HepG2 (cell line): ENCODE results near the gene ARPP19. TPM values are rescaled to one million over a fixed set of nuclear protein-coding genes. Genes with fewer than 3 reads are reported as not detected.

Source experiments
- ELF4 ChIP-seq: sonication (generic); formaldehyde crosslinking; IDR thresholded peaks from 2 replicates; pipeline ENCODE4 v1.5.0; 2020; ENCODE audit warnings: missing genetic modification reagents, mild to moderate bottlenecking, moderate library complexity, borderline replicate concordance
- FOXM1 ChIP-seq: sonication (generic); formaldehyde crosslinking; IDR thresholded peaks from 2 replicates; pipeline ENCODE4 v1.5.0; 2020; ENCODE audit warnings: missing genetic modification reagents
- GABPA ChIP-seq, 2 experiments: IDR thresholded peaks; 2 replicates each; pipeline ENCODE4 v1.6.1; 2011 to 2016; ENCODE audit warnings: low read depth in 2 of 2, low read length in 1 of 2, missing biosample characterization in 1 of 2, missing genetic modification characterization in 1 of 2
- GATAD1 ChIP-seq: IDR thresholded peaks from 2 replicates; pipeline ENCODE4 v1.6.1; 2016; ENCODE audit warnings: missing genetic modification reagents, missing compliant biosample characterization
- HNF4A ChIP-seq: sonication (generic); formaldehyde crosslinking; IDR thresholded peaks from 2 replicates; pipeline ENCODE4 v1.4.0; 2020; ENCODE audit warnings: missing genetic modification reagents
- MEF2D ChIP-seq: sonication (generic); formaldehyde crosslinking; IDR thresholded peaks from 2 replicates; pipeline ENCODE4 v1.5.1; 2020; ENCODE audit warnings: mild to moderate bottlenecking, missing genetic modification reagents
- REL ChIP-seq: sonication (generic); formaldehyde crosslinking; conservative IDR thresholded peaks from 2 replicates; pipeline ENCODE4 v1.8.0; 2022; ENCODE audit warnings: mild to moderate bottlenecking, missing genetic modification reagents, moderate library complexity
- SATB2 ChIP-seq: sonication (generic); formaldehyde crosslinking; IDR thresholded peaks from 2 replicates; pipeline ENCODE4 v1.5.0; 2020; ENCODE audit warnings: missing genetic modification reagents
- SNRNP70 ChIP-seq: fragments of 200-400 bp; formaldehyde crosslinking; IDR thresholded peaks from 2 replicates; pipeline ENCODE4 v1.6.1; 2017; ENCODE audit warnings: mild to moderate bottlenecking, low read depth, low read length, moderate library complexity
- SP2 ChIP-seq: sonication (generic); formaldehyde crosslinking; IDR thresholded peaks from 2 replicates; pipeline ENCODE4 v1.5.1; 2020; ENCODE audit warnings: mild to moderate bottlenecking, missing genetic modification reagents
- STAT5B ChIP-seq: sonication (generic); formaldehyde crosslinking; IDR thresholded peaks from 2 replicates; pipeline ENCODE4 v1.4.0; 2020; ENCODE audit warnings: missing genetic modification reagents
- SUZ12 ChIP-seq: fragments of 150-350 bp; IDR thresholded peaks from 2 replicates; pipeline ENCODE4 v1.6.1; 2014; ENCODE audit warnings: low read depth, low read length
- ZNF792 ChIP-seq: IDR thresholded peaks from 2 replicates; pipeline ENCODE4 v1.6.1; 2016
- polyA plus RNA-seq, 8 experiments: library from polyadenylated mRNA; depleted of rRNA in 3 of 8; stranded (reverse) in 7 of 8; unstranded in 1 of 8; fragments of >200 nt; fragmentation: Illumina TruSeq in 4 of 8; extraction: Trizol in 4 of 8; gene quantifications; 2 replicates each; pipeline versions ENCODE4 v1.2.1 to v1.2.3, GENCODE V29; 2011 to 2016; ENCODE audit warnings: low read depth in 4 of 8, missing spikeins in 1 of 8, mixed read lengths in 1 of 8; ENCODE audit not compliant: insufficient read depth in 1 of 8
- total RNA-seq, 5 experiments: library from RNA; depleted of rRNA; stranded (reverse); fragments of >200 nt; fragmentation: Illumina TruSeq; extraction: Trizol; gene quantifications; 2 replicates each; pipeline ENCODE4 v1.2.3, GENCODE V29; 2016; ENCODE audit warnings: low read depth in 1 of 5
- TF ChIP-seq, protein P1 (sequence below): sonication (generic); formaldehyde crosslinking; conservative IDR thresholded peaks from 2 replicates; pipeline ENCODE4 v1.4.0; 2020; ENCODE audit warnings: missing genetic modification reagents
- TF ChIP-seq, protein P2 (sequence below): sonication (generic); formaldehyde crosslinking; IDR thresholded peaks from 2 replicates; pipeline ENCODE4 v1.5.0; 2020; ENCODE audit warnings: mild to moderate bottlenecking, missing genetic modification reagents
- TF ChIP-seq, protein P3 (sequence below): sonication (generic); formaldehyde crosslinking; IDR thresholded peaks from 2 replicates; pipeline ENCODE4 v1.4.0; 2020; ENCODE audit warnings: missing genetic modification reagents
- TF ChIP-seq, protein P4 (sequence below): sonication (generic); formaldehyde crosslinking; IDR thresholded peaks from 2 replicates; pipeline ENCODE4 v1.4.0; 2020; ENCODE audit warnings: missing genetic modification reagents

Gene ARPP19
- total and polyA plus RNA-seq, 2 of the 13 experiments (the other 11 are each of a cell fraction or from before 2014, with no cell fraction given): 70.8 to 123 TPM

DNA sequence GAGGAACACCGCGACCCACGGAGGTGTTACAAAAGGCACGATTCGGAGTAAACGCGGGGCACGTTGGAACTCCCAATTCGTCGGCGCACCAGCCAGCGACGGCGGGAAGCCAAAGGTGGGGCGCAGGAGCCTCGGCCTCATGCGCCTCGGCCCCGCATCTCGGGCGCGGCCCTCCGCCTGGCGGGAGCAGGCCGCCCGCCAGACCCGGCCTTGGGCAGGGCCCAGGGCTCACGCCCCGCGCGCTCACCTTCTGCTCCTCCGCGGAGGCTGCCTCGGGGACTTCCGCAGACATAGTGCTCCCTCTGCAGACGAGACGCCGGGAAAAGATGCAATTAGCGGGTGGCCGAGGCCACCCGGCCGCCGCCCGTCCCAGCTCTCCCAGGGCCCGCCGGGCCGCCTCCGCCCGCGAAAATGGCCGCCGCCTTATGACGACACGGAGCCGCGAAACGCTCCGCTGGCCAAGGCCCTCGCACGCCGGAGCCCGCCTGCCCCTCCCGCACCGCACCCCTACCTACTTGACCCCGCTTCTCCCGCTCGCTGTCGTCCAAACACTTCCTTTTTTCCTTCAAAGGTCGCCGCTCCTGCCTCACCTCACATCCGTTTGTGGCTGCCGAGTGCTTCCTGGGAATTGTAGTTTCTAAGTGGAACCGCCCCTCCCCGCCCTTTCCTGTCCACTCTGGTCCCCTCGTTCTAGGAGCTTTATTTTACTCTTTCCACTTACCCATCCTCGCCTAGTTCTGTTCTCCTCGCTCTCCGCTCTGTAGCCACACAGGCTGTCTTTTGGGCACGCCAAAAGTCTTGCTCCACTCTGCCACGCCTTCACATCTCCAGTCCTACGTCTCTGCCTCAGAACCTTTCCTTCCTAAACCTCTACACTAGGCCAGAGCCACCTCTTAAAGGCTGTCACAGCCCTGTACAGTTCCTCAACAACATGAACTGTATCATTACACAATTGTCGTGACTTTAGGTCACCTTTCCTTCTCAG lies at the start of gene ARPP19 (continued):
- TF ChIP-seq, protein P1, sequence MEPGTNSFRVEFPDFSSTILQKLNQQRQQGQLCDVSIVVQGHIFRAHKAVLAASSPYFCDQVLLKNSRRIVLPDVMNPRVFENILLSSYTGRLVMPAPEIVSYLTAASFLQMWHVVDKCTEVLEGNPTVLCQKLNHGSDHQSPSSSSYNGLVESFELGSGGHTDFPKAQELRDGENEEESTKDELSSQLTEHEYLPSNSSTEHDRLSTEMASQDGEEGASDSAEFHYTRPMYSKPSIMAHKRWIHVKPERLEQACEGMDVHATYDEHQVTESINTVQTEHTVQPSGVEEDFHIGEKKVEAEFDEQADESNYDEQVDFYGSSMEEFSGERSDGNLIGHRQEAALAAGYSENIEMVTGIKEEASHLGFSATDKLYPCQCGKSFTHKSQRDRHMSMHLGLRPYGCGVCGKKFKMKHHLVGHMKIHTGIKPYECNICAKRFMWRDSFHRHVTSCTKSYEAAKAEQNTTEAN (CRISPR knock-in tag): peak; percentile 92
- TF ChIP-seq ELF4 (CRISPR knock-in tag) (peak; percentile 60; the same call in 1 of the 2 replicates), SNRNP70 (no peak), SP2 (CRISPR knock-in tag) (0 out of 2 replicates have a peak, but pooled peaks have one; percentile 54), SUZ12 (peak; percentile 78), MEF2D (no peak; the same call in 1 of the 2 replicates), GABPA (IDR thresholded peaks at IDR 0.05; ENCODE audit: low read depth, low read length) (peak; percentile 89), GABPA (CRISPR knock-in tag; IDR thresholded peaks at IDR 0.05; ENCODE audit: low read depth) (peak; percentile 97), HNF4A (CRISPR knock-in tag) (peak; percentile 48), ZNF792 (CRISPR knock-in tag) (peak; percentile 83), STAT5B (0 out of 2 replicates have a peak, but pooled peaks have one; percentile 19), REL (CRISPR knock-in tag) (peak; percentile 72; the same call in 1 of the 2 replicates), GATAD1 (CRISPR knock-in tag) (peak; percentile 85), SATB2 (CRISPR knock-in tag) (no peak), FOXM1 (CRISPR knock-in tag) (peak; percentile 87; the same call in 1 of the 2 replicates)
- TF ChIP-seq, protein P2, sequence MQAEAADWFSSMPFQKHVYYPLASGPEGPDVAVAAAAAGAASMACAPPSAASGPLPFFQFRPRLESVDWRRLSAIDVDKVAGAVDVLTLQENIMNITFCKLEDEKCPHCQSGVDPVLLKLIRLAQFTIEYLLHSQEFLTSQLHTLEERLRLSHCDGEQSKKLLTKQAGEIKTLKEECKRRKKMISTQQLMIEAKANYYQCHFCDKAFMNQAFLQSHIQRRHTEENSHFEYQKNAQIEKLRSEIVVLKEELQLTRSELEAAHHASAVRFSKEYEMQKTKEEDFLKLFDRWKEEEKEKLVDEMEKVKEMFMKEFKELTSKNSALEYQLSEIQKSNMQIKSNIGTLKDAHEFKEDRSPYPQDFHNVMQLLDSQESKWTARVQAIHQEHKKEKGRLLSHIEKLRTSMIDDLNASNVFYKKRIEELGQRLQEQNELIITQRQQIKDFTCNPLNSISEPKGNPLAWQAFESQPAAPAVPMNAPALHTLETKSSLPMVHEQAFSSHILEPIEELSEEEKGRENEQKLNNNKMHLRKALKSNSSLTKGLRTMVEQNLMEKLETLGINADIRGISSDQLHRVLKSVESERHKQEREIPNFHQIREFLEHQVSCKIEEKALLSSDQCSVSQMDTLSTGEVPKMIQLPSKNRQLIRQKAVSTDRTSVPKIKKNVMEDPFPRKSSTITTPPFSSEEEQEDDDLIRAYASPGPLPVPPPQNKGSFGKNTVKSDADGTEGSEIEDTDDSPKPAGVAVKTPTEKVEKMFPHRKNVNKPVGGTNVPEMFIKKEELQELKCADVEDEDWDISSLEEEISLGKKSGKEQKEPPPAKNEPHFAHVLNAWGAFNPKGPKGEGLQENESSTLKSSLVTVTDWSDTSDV (CRISPR knock-in tag): no peak; the same call in 1 of the 2 replicates
- TF ChIP-seq, protein P3, sequence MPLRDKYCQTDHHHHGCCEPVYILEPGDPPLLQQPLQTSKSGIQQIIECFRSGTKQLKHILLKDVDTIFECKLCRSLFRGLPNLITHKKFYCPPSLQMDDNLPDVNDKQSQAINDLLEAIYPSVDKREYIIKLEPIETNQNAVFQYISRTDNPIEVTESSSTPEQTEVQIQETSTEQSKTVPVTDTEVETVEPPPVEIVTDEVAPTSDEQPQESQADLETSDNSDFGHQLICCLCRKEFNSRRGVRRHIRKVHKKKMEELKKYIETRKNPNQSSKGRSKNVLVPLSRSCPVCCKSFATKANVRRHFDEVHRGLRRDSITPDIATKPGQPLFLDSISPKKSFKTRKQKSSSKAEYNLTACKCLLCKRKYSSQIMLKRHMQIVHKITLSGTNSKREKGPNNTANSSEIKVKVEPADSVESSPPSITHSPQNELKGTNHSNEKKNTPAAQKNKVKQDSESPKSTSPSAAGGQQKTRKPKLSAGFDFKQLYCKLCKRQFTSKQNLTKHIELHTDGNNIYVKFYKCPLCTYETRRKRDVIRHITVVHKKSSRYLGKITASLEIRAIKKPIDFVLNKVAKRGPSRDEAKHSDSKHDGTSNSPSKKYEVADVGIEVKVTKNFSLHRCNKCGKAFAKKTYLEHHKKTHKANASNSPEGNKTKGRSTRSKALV (CRISPR knock-in tag): peak; percentile 20; the same call in 1 of the 2 replicates
- TF ChIP-seq, protein P4, sequence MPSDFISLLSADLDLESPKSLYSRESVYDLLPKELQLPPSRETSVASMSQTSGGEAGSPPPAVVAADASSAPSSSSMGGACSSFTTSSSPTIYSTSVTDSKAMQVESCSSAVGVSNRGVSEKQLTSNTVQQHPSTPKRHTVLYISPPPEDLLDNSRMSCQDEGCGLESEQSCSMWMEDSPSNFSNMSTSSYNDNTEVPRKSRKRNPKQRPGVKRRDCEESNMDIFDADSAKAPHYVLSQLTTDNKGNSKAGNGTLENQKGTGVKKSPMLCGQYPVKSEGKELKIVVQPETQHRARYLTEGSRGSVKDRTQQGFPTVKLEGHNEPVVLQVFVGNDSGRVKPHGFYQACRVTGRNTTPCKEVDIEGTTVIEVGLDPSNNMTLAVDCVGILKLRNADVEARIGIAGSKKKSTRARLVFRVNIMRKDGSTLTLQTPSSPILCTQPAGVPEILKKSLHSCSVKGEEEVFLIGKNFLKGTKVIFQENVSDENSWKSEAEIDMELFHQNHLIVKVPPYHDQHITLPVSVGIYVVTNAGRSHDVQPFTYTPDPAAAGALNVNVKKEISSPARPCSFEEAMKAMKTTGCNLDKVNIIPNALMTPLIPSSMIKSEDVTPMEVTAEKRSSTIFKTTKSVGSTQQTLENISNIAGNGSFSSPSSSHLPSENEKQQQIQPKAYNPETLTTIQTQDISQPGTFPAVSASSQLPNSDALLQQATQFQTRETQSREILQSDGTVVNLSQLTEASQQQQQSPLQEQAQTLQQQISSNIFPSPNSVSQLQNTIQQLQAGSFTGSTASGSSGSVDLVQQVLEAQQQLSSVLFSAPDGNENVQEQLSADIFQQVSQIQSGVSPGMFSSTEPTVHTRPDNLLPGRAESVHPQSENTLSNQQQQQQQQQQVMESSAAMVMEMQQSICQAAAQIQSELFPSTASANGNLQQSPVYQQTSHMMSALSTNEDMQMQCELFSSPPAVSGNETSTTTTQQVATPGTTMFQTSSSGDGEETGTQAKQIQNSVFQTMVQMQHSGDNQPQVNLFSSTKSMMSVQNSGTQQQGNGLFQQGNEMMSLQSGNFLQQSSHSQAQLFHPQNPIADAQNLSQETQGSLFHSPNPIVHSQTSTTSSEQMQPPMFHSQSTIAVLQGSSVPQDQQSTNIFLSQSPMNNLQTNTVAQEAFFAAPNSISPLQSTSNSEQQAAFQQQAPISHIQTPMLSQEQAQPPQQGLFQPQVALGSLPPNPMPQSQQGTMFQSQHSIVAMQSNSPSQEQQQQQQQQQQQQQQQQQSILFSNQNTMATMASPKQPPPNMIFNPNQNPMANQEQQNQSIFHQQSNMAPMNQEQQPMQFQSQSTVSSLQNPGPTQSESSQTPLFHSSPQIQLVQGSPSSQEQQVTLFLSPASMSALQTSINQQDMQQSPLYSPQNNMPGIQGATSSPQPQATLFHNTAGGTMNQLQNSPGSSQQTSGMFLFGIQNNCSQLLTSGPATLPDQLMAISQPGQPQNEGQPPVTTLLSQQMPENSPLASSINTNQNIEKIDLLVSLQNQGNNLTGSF (CRISPR knock-in tag): peak; percentile 90; the same call in 1 of the 2 replicates
